Activated CD4-positive, alpha-beta T cell treated with anti-CD3 and anti-CD28 coated beads, Interleukin-2, amount 50 U/mL, for 16 hours (primary cell): ENCODE measurements around the gene FAM72A.
"Not testable (repeated sequence)": the region's sequence is repeated elsewhere in the genome, so short reads cannot be mapped to it uniquely, and the experiment has no call there.

Source experiments
- DNase-seq: peaks from one replicate; pipeline ENCODE4 v3.0.0-alpha.2; 2020

Gene FAM72A

DNA sequence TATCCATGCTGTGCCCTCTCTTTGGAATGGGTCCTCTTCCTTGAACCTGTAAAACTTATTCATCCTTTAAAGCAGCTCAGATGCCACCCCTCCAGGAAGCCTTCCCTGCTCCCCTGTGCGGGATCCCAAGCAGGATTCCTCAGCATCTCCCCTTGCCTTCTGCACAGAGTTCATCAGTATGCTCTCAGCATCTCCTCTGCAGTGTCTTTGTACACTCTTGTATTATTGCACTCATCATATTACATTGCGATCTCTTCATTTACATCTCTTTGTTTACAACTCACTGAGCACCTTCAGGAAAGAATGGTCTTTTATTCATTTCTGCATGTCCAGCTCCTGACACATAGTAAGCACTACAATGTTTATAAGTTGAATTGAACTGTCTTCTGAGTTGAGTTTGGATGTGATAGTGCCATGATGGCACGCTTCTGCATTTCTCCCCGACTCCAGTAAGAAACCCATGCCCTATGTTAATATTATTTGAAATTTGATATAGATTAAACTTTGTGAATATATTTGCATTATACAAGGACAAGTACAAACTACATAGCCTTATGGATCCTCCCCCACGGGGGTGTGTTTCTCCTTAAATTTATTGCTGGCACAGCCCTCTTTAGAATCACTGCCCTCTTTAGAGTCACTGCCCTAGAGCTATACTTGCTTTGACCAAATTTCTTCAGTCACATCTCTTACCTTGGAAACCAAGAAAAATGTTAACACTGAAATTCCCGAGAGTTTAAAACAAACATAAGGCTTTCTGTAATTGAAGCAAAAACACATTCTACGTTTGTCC lies 13.2 kb upstream of the FAM72A start:
- DNase-seq: not testable (repeated sequence)

DNA sequence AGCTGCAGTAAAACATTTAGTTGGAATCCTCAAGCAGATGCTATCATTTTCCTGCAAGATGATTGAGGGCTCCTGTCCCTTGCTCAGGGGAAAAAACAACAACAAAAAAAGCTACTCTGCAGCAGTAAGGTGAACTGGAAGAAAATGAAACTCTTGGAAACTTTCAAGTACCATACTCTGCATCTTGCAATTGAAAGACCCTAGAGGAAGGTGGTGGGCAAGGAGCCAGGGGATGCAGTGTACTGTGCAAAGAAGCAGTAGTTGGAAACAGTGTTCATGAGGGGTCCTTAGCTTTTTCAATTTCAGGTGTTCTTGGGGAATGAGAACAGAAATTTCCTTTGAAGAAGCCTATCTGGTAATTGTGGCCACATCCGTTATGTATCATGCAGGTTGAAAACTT lies 8.2 kb upstream of the FAM72A start:
- DNase-seq: not testable (repeated sequence)

GRCh38 chr1:206205569-206205968 lies 2.9 kb upstream of the FAM72A start:
- DNase-seq: not testable (repeated sequence)

- not testable (repeated sequence) for DNase-seq
Measured at GRCh38 chr1:206204871-206205270, 2.2 kb upstream of the FAM72A start.

GRCh38 chr1:206204159-206204511 lies 1.5 kb upstream of the FAM72A start:
- not testable (repeated sequence) for DNase-seq

- DNase-seq: peak; percentile 63
Measured at GRCh38 chr1:206203364-206204158, 922 bp upstream of the FAM72A start, which contains the start of gene SRGAP2. TSS of gene SRGAP2 (plus strand) at chr1:206203541. CDS start at chr1:206205971, 2,430 bp downstream.

- not testable (repeated sequence) for DNase-seq
Measured at GRCh38 chr1:206196748-206197424, 5.8 kb downstream of the FAM72A start.

GRCh38 chr1:206195182-206195581 lies 7.5 kb downstream of the FAM72A start:
- not testable (repeated sequence) for DNase-seq

GRCh38 chr1:206186826-206187225 lies 15.8 kb downstream of the FAM72A start:
- not testable (repeated sequence) for DNase-seq

- DNase-seq: not testable (repeated sequence)
Measured at GRCh38 chr1:206185778-206186177, 16.9 kb downstream of the FAM72A start.

- not testable (repeated sequence) for DNase-seq
Measured at GRCh38 chr1:206183788-206184187, 18.9 kb downstream of the FAM72A start.

DNA sequence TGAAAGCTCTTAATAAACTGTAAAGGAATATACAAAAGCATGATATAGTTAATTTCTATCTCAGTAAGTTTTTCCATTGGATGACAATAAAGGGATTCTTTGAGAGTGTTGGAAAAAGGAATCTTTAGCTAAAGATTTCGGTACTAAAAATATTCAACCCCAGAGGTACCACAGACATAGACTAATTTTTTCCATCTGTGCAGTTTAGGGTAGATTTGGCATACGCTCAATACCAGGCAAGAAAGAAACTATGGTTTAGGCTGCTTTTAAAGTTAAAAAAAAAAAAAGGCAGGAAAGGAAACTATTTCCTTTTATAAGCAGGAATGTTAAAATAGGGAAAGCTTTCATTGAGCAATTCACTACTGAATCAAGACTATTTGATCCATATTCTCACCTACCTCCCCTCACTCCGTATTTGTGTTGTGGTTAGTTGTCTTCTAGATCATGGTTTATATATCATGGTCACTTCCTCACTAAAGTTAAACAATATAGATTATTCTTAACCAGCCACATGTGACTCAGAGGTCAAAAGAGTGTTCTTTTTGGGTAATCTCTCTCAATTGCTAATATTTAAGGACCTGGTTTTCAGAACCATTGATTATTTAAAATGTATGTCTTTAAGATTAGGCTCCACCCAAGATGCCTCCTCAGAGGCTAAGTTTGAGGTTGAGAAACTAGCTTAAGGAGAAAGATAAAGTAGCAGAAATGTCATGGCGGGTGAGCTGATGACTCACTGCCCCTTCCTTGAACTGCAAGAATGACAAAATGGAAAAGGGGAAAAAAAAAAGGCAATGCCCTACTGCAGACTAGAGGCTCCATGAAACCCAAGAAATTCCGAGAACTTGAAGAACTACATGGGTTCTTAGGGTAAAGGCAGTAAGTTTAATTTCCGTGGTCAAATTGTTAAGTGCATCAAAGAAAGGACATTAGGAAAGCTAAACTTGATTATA lies 20.0 kb downstream of the FAM72A start:
- not testable (repeated sequence) for DNase-seq

DNA sequence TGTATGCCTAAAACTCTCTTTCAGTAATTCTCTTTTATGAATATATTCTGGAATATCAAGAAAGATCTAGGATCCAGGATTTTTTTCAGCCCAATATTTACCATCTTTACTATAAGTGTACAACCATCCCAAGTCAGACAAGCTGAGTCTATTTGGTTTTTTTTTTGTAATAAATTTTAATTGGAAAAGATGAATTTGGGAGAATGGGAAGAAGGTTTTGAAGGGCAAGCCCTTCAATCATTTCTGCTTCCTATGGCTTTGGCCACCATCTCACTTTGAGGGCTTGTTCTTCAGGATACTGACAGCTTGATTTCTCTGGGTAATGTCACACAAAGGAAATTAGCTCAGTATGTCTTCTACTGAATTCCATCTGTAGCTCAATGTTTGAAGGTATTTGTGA lies 23.0 kb downstream of the FAM72A start:
- not testable (repeated sequence) for DNase-seq

GRCh38 chr1:206178061-206178989 lies 24.3 kb downstream of the FAM72A start:
- DNase-seq: not testable (repeated sequence)

GRCh38 chr1:206176114-206176502 lies 26.5 kb downstream of the FAM72A start:
- not testable (repeated sequence) for DNase-seq

DNA sequence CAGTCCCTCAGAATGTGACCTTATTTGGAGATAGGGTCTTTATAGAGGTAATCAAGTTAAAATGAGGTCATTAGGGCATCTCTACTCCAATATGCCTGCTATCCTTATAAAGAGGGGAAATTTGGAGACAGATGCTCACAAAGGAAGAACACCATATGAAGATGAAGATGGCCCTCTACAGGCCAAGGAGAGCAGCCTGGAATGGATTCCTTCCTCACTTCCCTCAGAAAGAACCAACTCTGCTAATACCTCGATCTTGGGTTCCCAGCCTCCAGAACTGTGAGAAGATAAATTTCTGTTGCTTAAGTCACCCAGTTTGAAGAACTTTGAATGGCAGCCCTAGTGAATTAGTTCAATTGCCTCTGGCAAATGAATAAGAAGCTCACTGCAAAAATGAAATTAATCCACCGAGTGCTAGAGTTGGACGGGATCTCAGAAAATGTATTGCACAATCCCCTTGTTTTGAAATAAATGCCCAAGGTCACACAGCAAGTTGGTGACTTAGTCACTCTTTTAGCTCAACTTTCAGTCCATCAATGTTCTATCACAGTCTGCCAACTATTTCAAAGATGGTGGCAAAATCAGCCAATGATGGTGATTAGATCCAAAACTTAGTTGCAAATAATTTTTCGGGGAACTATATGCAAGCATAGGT lies 27.1 kb downstream of the FAM72A start:
- DNase-seq: not testable (repeated sequence)

DNA sequence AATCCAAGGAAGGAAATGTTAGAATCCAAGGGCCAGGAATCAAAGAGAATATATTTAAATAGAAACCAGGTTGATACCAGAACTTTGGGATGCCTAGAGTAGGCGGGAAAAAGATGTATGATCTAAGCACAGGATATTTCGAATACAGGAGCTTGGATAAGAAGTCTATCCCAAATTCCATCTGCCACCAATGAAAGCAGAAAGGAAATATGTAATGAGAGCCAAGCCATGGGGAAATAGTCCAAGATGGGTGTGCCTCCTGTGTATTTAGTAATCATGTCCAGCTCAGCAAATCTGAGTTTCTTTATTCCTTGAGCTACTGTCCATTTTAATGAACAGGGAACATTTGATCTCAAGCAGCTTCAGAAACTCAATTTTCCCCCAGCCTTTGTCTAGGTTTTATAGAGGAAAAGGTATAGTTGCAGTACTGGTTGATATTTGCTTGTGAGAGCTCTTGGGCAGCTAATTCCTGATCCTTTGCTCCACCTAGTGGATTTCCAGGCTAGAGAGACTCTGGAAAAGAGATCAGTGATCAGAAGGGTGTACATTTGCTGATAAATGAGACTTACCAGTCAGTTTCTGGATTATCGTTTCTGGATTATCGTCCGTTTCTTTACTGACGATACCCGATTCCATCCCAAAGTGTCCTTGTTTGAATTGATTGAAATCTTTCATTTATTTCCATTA lies 28.3 kb downstream of the FAM72A start:
- not testable (repeated sequence) for DNase-seq

- DNase-seq: not testable (repeated sequence)
Measured at GRCh38 chr1:206173110-206173719, 29.4 kb downstream of the FAM72A start.

GRCh38 chr1:206169794-206170193 lies 32.8 kb downstream of the FAM72A start:
- not testable (repeated sequence) for DNase-seq
